Hepatocyte (in vitro differentiated cells): ENCODE results near the gene TAS2R41. TPM values are rescaled to one million over a fixed set of nuclear protein-coding genes. Genes with fewer than 3 reads are reported as not detected.

Experiments used
- DNase-seq: peaks from one replicate; pipeline ENCODE4 v3.0.0-alpha.2; 2016; ENCODE audit warnings: low spot score
- H2AFZ ChIP-seq: fragments of 200-600 bp; sonication (generic); 2 replicates; pipeline ENCODE4 v1.6.0; 2016; ENCODE audit warnings: antibody characterized with exemption, mild to moderate bottlenecking
- H3K27ac ChIP-seq: fragments of 200-600 bp; sonication (generic); 2 replicates; pipeline ENCODE4 v1.5.1; 2016; ENCODE audit warnings: mild to moderate bottlenecking
- H3K27me3 ChIP-seq: fragments of 200-600 bp; sonication (generic); 2 replicates; pipeline ENCODE4 v1.6.1; 2016
- H3K36me3 ChIP-seq: fragments of 200-600 bp; sonication (generic); replicated peaks from 2 replicates; pipeline ENCODE4 v1.5.1; 2016; ENCODE audit warnings: low read depth; ENCODE audit not compliant: insufficient read depth
- H3K4me1 ChIP-seq: fragments of 200-600 bp; sonication (generic); 2 replicates; pipeline ENCODE4 v1.5.1; 2016; ENCODE audit warnings: mild to moderate bottlenecking, moderate library complexity; ENCODE audit not compliant: insufficient read depth
- H3K4me2 ChIP-seq: fragments of 200-600 bp; sonication (generic); 2 replicates; pipeline ENCODE4 v1.6.0; 2016
- H3K4me3 ChIP-seq: fragments of 200-600 bp; sonication (generic); 2 replicates; pipeline ENCODE4 v1.5.1; 2016; ENCODE audit warnings: mild to moderate bottlenecking
- H3K79me2 ChIP-seq: fragments of 200-600 bp; sonication (generic); 2 replicates; pipeline ENCODE4 v1.6.0; 2017; ENCODE audit warnings: mild to moderate bottlenecking
- H3K9me2 ChIP-seq: fragments of 200-600 bp; sonication (generic); replicated peaks from 2 replicates; pipeline ENCODE4 v1.6.0; 2017; ENCODE audit warnings: mild to moderate bottlenecking; ENCODE audit not compliant: insufficient read depth
- H3K9me3 ChIP-seq: fragments of 200-600 bp; sonication (generic); 2 replicates; pipeline ENCODE4 v1.5.1; 2016; ENCODE audit warnings: low read depth, mild to moderate bottlenecking
- H4K20me1 ChIP-seq: fragments of 200-600 bp; sonication (generic); 2 replicates; pipeline ENCODE4 v1.6.0; 2016; ENCODE audit warnings: mild to moderate bottlenecking; ENCODE audit not compliant: insufficient read depth, poor library complexity, severe bottlenecking
- CTCF ChIP-seq: fragments of 200-600 bp; sonication (generic); IDR thresholded peaks from 2 replicates; pipeline ENCODE4 v1.5.1; 2016; ENCODE audit warnings: antibody characterized with exemption, mild to moderate bottlenecking; ENCODE audit not compliant: poor library complexity
- EZH2 ChIP-seq: fragments of 200-600 bp; sonication (generic); IDR thresholded peaks from 2 replicates; pipeline ENCODE4 v1.6.1; 2016; ENCODE audit warnings: antibody characterized with exemption, mild to moderate bottlenecking, borderline replicate concordance
- EZH2phosphoT487 ChIP-seq: fragments of 200-600 bp; sonication (generic); IDR thresholded peaks from one replicate; pipeline ENCODE4 v1.6.1; 2018; ENCODE audit warnings: antibody characterized with exemption, mild to moderate bottlenecking, low read depth, moderate library complexity; ENCODE audit not compliant: unreplicated experiment, severe bottlenecking
- WGBS: methylation state at CpG from one replicate; pipeline ENCODE4 v1.1.6; 2016; ENCODE audit warnings: low lambda C conversion rate; ENCODE audit errors: missing lambda C conversion rate; 5-methylcytosine and 5-hydroxymethylcytosine counted together
- polyA plus RNA-seq: library from polyadenylated mRNA; unstranded; fragments of >200 nt; fragmentation: Nextera tagmentation; extraction: Ambion mirVana; gene quantifications from 2 replicates; pipeline ENCODE4 v1.2.1, GENCODE V29; 2016
- total RNA-seq: library from RNA; depleted of rRNA; stranded (reverse); fragments of >200 nt; gene quantifications from 2 replicates; pipeline ENCODE4 v1.2.3, GENCODE V29; 2014

TAS2R41 gene
- total and polyA plus RNA-seq, 2 experiments from 2014 or later = not detected

DNA sequence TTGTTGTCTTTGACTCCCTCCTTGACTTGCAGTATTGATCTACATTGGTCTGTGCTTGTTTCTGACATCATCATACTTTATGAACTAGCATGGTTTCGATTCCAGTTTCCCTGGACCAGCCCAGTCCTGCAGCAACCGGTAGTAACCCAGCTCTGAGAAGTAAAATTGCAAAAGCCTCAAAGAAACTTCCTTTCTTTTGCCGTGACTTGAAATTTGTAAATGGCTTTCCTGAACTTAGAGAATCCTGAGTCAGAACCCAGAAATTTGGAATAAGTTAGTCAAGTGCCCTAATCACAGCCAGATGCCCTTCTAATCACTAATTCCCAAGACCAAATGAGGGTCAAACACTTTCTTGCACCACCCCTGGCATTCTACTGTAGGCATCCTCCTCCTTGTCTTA, 19.4 kb upstream of the TAS2R41 start:
- Histone ChIP-seq H3K79me2 (no peaks in the 10 kb centered on the region), H2AFZ (no peak overlapping the region), H3K4me3 (no peak overlapping the region), H3K9me3 (no peaks in the 10 kb centered on the region), H3K4me2 (no peak overlapping the region), H3K36me3 (no peaks in the 10 kb centered on the region), H4K20me1 (no peaks in the 10 kb centered on the region), H3K27ac (no peak overlapping the region), H3K9me2 (no peaks in the 10 kb centered on the region), H3K4me1 (no peaks in the 10 kb centered on the region), H3K27me3 (no peaks in the 10 kb centered on the region)
- TF ChIP-seq CTCF = no peak
- no peak for TF ChIP-seq EZH2
- TF ChIP-seq EZH2phosphoT487 = no peak
- no peak for DNase-seq
- WGBS = 86% methylated on average over 3 of the region's 3 CpGs

DNA sequence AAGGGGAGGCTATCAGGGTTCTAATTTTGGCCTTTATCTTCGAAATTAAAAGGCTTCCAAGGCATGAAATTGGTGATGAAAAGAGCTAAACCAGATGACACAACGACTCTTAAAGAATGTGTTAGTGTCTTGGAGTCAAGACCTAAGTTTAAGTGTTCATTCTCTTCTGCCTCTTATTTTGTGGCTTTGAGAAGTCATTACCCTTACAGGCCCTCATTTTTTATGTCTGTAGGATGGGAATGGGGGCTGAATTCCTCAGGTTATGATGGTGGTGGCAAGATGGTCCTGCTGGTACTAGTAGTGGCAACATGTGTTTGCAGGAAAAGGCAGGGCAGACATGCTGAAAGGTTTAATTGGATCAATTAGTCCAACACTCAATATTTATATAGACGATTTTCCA, 19.0 kb upstream of the TAS2R41 start:
- 85% methylated on average over 3 of the region's 3 CpGs for WGBS
- TF ChIP-seq CTCF (no peak), EZH2phosphoT487 (no peak), EZH2 (no peak)
- H3K4me2 ChIP-seq = no peak overlapping the region

DNA sequence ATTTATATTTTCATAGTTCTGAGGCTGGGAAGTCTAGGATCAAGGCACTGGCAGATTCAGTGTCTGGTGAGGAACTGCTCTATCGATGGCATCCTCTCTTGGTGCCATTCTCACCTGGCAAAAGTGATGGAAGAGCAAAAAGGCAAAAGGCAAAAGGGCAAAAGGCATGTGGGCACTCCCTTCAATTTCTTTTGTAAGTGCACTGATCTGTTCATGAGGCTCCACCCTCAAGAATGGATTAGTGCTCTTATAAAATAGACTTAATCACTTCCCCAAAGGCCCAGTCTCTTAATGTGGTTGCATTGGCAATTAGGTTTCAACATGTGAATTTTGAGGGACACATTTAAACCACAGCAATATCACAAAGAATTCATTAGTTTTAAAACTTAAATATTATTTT, 18.3 kb upstream of the TAS2R41 start:
- Histone ChIP-seq H3K4me3 (no peak overlapping the region), H3K4me1 (no peaks in the 10 kb centered on the region), H3K27me3 (no peaks in the 10 kb centered on the region), H3K9me2 (no peaks in the 10 kb centered on the region), H3K9me3 (no peaks in the 10 kb centered on the region), H3K4me2 (no peak overlapping the region), H3K36me3 (no peaks in the 10 kb centered on the region), H3K27ac (no peak overlapping the region), H4K20me1 (no peaks in the 10 kb centered on the region), H2AFZ (no peak overlapping the region), H3K79me2 (no peaks in the 10 kb centered on the region)
- DNase-seq = no peak
- TF ChIP-seq EZH2phosphoT487 (no peak), CTCF (no peak)
- whole genome bisulfite sequencing = 83% methylated on average over 1 of the region's 1 CpG

More for the DNA sequence above, 19.0 kb upstream of the TAS2R41 start:
- Histone ChIP-seq H3K9me3 (no peaks in the 10 kb centered on the region), H3K9me2 (no peaks in the 10 kb centered on the region), H3K36me3 (no peaks in the 10 kb centered on the region), H3K27me3 (no peaks in the 10 kb centered on the region), H4K20me1 (no peaks in the 10 kb centered on the region), H3K4me3 (no peak overlapping the region), H2AFZ (no peak overlapping the region), H3K4me1 (no peaks in the 10 kb centered on the region), H3K79me2 (no peaks in the 10 kb centered on the region), H3K27ac (no peak overlapping the region)
- no peak for DNase-seq
